GM12878 (cell line): Measurements from ENCODE around the gene PCK2.

Source experiments
- CTCF ChIP-seq, 3 experiments: IDR thresholded peaks in 2 of 3; conservative IDR thresholded peaks in 1 of 3; 2 replicates each; pipeline ENCODE4 v1.5.1; 2011; ENCODE audit warnings: low read depth in 3 of 3, low read length in 3 of 3, mild to moderate bottlenecking in 3 of 3, control low read depth in 2 of 3, moderate library complexity in 2 of 3, inconsistent platforms in 1 of 3, mixed read lengths in 1 of 3; ENCODE audit not compliant: control insufficient read depth in 2 of 3, insufficient read depth in 1 of 3; ENCODE audit errors: extremely low read depth in 1 of 3
- EP300 ChIP-seq, 2 experiments: fragments of 150-350 bp in 1 of 2; IDR thresholded peaks; 2 replicates each; pipeline ENCODE4 v1.6.1; 2011 to 2012; ENCODE audit warnings: low read depth in 2 of 2, low read length in 2 of 2, borderline replicate concordance in 1 of 2, improper control_type of control experiment in 1 of 2, inconsistent platforms in 1 of 2; ENCODE audit not compliant: control insufficient read depth in 1 of 2
- FOS ChIP-seq: IDR thresholded peaks from 3 replicates; pipeline ENCODE4 v1.6.1; 2011; ENCODE audit warnings: borderline replicate concordance; ENCODE audit not compliant: insufficient read length; ENCODE audit errors: extremely low read depth
- NKRF ChIP-seq: fragments of 450-650 bp; conservative IDR thresholded peaks from 2 replicates; pipeline ENCODE4 v1.6.1; 2017; ENCODE audit warnings: mild to moderate bottlenecking, moderate library complexity
- PBX3 ChIP-seq: IDR thresholded peaks from 2 replicates; pipeline ENCODE4 v1.6.1; 2011; ENCODE audit warnings: mild to moderate bottlenecking, low read depth, low read length, moderate library complexity; ENCODE audit not compliant: insufficient replicate concordance
- PKNOX1 ChIP-seq: fragments of 450-650 bp; IDR thresholded peaks from 2 replicates; pipeline ENCODE4 v1.6.1; 2016; ENCODE audit warnings: mild to moderate bottlenecking
- POLR2AphosphoS5 ChIP-seq: IDR thresholded peaks from 2 replicates; pipeline ENCODE4 v1.6.1; 2011; ENCODE audit warnings: mild to moderate bottlenecking, low read length, inconsistent platforms
- RAD21 ChIP-seq: IDR thresholded peaks from 2 replicates; pipeline ENCODE4 v1.6.1; 2011; ENCODE audit warnings: mild to moderate bottlenecking, low read depth, low read length, moderate library complexity; ENCODE audit not compliant: insufficient read depth
- RBBP5 ChIP-seq: fragments of 200-600 bp; sonication (generic); conservative IDR thresholded peaks from 2 replicates; pipeline ENCODE4 v1.6.1; 2016
- RELB ChIP-seq: fragments of 450-650 bp; IDR thresholded peaks from 2 replicates; pipeline ENCODE4 v1.6.1; 2017; ENCODE audit warnings: low read depth, mild to moderate bottlenecking, moderate library complexity
- SIN3A ChIP-seq: IDR thresholded peaks from 2 replicates; pipeline ENCODE4 v1.6.1; 2012; ENCODE audit warnings: low read depth, low read length, improper control_type of control experiment
- USF2 ChIP-seq: IDR thresholded peaks from 2 replicates; pipeline ENCODE4 v1.6.1; 2011; ENCODE audit warnings: low read depth, low read length, improper control_type of control experiment, borderline replicate concordance
- ZBTB33 ChIP-seq: fragments of 450-650 bp; IDR thresholded peaks from 2 replicates; pipeline ENCODE4 v1.6.1; 2017; ENCODE audit warnings: mild to moderate bottlenecking
- ZSCAN29 ChIP-seq: fragments of 450-650 bp; IDR thresholded peaks from 2 replicates; pipeline ENCODE4 v1.6.1; 2017; ENCODE audit warnings: mild to moderate bottlenecking, moderate library complexity

- no peak for TF ChIP-seq FOS
- TF ChIP-seq POLR2AphosphoS5: peak; percentile 35; the same call in 1 of the 2 replicates
- TF ChIP-seq SIN3A: no peak
- TF ChIP-seq EP300 (IDR thresholded peaks at IDR 0.05; ENCODE audit: borderline replicate concordance in 1 of 2, control insufficient read depth in 1 of 2, low read depth in 2 of 2, low read length in 2 of 2): no peak
- TF ChIP-seq ZBTB33: no peak
- no peak for TF ChIP-seq ZSCAN29
- TF ChIP-seq RELB: no peak; the same call in 1 of the 2 replicates
- TF ChIP-seq PBX3: no peak
- no peak for TF ChIP-seq RAD21
- TF ChIP-seq PKNOX1: peak; percentile 84
- TF ChIP-seq RBBP5: no peak
- no peak for TF ChIP-seq USF2
- TF ChIP-seq CTCF (IDR thresholded peaks at IDR 0.05 in 2 of 3, conservative IDR thresholded peaks at IDR 0.05 in 1 of 3; ENCODE audit: control insufficient read depth in 2 of 3, extremely low read depth in 1 of 3, insufficient read depth in 1 of 3, low read depth in 3 of 3, low read length in 3 of 3): no peak
- TF ChIP-seq NKRF: peak; percentile 78
These were observed at the start of gene PCK2 for GRCh38 chr14:24093901-24094840.
